Ishikawa (cell line): ENCODE data around the gene C22orf42.
A peak's percentile ranks its signal among the peaks of the same experiment; 100 is the strongest.

Experiments used
- CEBPB ChIP-seq: IDR thresholded peaks from 2 replicates; pipeline ENCODE4 v1.6.1; 2012
- CREB1 ChIP-seq: IDR thresholded peaks from 2 replicates; pipeline ENCODE4 v1.6.1; 2012; ENCODE audit warnings: low read depth
- EGR1 ChIP-seq: IDR thresholded peaks from 2 replicates; pipeline ENCODE4 v1.6.1; 2012
- EP300 ChIP-seq: IDR thresholded peaks from 2 replicates; pipeline ENCODE4 v1.6.1; 2012; ENCODE audit warnings: borderline replicate concordance
- FOXM1 ChIP-seq: IDR thresholded peaks from 2 replicates; pipeline ENCODE4 v1.6.1; 2012; ENCODE audit warnings: low read depth, borderline replicate concordance
- MAX ChIP-seq: IDR thresholded peaks from 2 replicates; pipeline ENCODE4 v1.6.1; 2012
- NFIC ChIP-seq: IDR thresholded peaks from 2 replicates; pipeline ENCODE4 v1.6.1; 2012
- RAD21 ChIP-seq: IDR thresholded peaks from 2 replicates; pipeline ENCODE4 v1.6.1; 2012; ENCODE audit warnings: low read depth
- REST ChIP-seq: IDR thresholded peaks from 2 replicates; pipeline ENCODE4 v1.6.1; 2012; ENCODE audit warnings: low read depth, mild to moderate bottlenecking
- TAF1 ChIP-seq: IDR thresholded peaks from 2 replicates; pipeline ENCODE4 v1.6.1; 2012; ENCODE audit warnings: low read depth, mild to moderate bottlenecking
- TCF12 ChIP-seq: IDR thresholded peaks from 2 replicates; pipeline ENCODE4 v1.6.1; 2012; ENCODE audit warnings: low read depth
- TEAD4 ChIP-seq: IDR thresholded peaks from 2 replicates; pipeline ENCODE4 v1.6.1; 2012
- USF1 ChIP-seq: IDR thresholded peaks from 2 replicates; pipeline ENCODE4 v1.6.1; 2012
- YY1 ChIP-seq: IDR thresholded peaks from 2 replicates; pipeline ENCODE4 v1.6.1; 2012; ENCODE audit warnings: low read depth
- ZBTB7A ChIP-seq: IDR thresholded peaks from 2 replicates; pipeline ENCODE4 v1.6.1; 2012; ENCODE audit warnings: low read depth

Gene C22orf42

GRCh38 chr22:32204856-32205722 lies 46.0 kb upstream of the C22orf42 start, which contains the start of gene RFPL2:
Gene RFPL2, minus strand, starts transcription at chr22:32205073. Its CDS starts 2,622 bp downstream, at chr22:32202451.
- TF ChIP-seq USF1: no peak
- TF ChIP-seq ZBTB7A: peak; percentile 59; the same call in 1 of the 2 replicates

GRCh38 chr22:32204040-32204855 lies 45.1 kb upstream of the C22orf42 start:
- TF ChIP-seq RAD21 (no peak), FOXM1 (no peak), CEBPB (no peak), YY1 (0 out of 2 replicates have a peak, but pooled peaks have one; percentile 21), MAX (peak; percentile 68), NFIC (no peak), CREB1 (no peak; the same call in 1 of the 2 replicates), USF1 (peak; percentile 27; the same call in 1 of the 2 replicates), EGR1 (peak; percentile 60), ZBTB7A (peak; percentile 77; the same call in 1 of the 2 replicates)

- TF ChIP-seq ZBTB7A: peak; percentile 75; the same call in 1 of the 2 replicates
- TF ChIP-seq EP300: no peak
Measured at GRCh38 chr22:32203181-32204039, 44.3 kb upstream of the C22orf42 start.

- TF ChIP-seq CREB1 (no peak), MAX (peak; percentile 56), CEBPB (no peak), EGR1 (0 out of 2 replicates have a peak, but pooled peaks have one; percentile 34), RAD21 (peak; percentile 71)
Measured at GRCh38 chr22:32202539-32203180, 43.6 kb upstream of the C22orf42 start.

GRCh38 chr22:32202161-32202538 lies 43.0 kb upstream of the C22orf42 start:
- TF ChIP-seq YY1: no peak
- no peak for TF ChIP-seq TCF12
- no peak for TF ChIP-seq REST
- TF ChIP-seq USF1: no peak
- TF ChIP-seq MAX: no peak

- no peak for TF ChIP-seq REST
- TF ChIP-seq CEBPB: no peak
- no peak for TF ChIP-seq EGR1
- no peak for TF ChIP-seq EP300
- no peak for TF ChIP-seq ZBTB7A
- TF ChIP-seq TEAD4: no peak
- no peak for TF ChIP-seq NFIC
- TF ChIP-seq RAD21: no peak
- TF ChIP-seq FOXM1: no peak
- TF ChIP-seq TAF1: no peak
- no peak for TF ChIP-seq MAX
- no peak for TF ChIP-seq USF1
- TF ChIP-seq CREB1: no peak
- TF ChIP-seq YY1: no peak
- TF ChIP-seq TCF12: no peak
Measured at GRCh38 chr22:32200752-32201151, 41.6 kb upstream of the C22orf42 start.
